Umbilical cord (tissue), 2 donors: ENCODE measurements around the gene PAK1. TPM values are rescaled to one million over a fixed set of nuclear protein-coding genes. Genes with fewer than 3 reads are reported as not detected.
"Not testable (repeated sequence)": the region's sequence is repeated elsewhere in the genome, so short reads cannot be mapped to it uniquely, and the experiment has no call there.

ENCODE experiments used
- DNase-seq: peaks from one replicate; pipeline ENCODE4 v3.0.0-alpha.2; 2015; ENCODE audit warnings: low spot score
- total RNA-seq: library from RNA; depleted of rRNA; stranded (reverse); fragments of >200 nt; gene quantifications from one replicate; pipeline ENCODE4 v1.2.3, GENCODE V29; 2014; ENCODE audit warnings: low replicate concordance; ENCODE audit not compliant: insufficient read depth

Gene PAK1
- 20.2 TPM for total RNA-seq

- peak; percentile 75 for DNase-seq
These were observed at the start of gene PAK1 for GRCh38 chr11:77473801-77474683. Gene PAK1 (minus strand): TSS chr11:77474094. CDS start chr11:77392520, 81,574 bp downstream.

- DNase-seq, result no peak
These were observed 48.3 kb upstream of the PAK1 start for GRCh38 chr11:77522215-77522614.

DNA sequence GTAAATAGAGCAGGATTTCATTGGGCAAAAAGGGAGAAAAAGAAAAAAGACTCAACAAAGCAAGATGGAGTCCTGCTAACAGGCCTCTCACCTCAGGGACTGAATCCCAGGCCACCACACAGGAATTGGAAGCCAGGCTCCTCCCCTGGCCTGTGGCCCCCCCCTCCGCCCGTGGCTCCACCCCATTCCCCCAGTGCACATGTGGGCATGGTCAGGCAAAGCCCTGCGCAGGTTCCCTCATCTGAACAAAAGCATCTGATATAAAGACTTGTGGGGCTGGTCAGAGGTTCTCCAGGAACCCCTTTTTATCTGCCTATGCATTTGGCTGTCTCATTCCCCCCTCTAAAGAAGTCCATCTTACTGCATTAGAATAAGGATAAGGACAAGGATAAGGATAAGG is 46.0 kb upstream of the PAK1 start:
- DNase-seq, result no peak

- DNase-seq, result no peak
These were observed 44.6 kb upstream of the PAK1 start for GRCh38 chr11:77518471-77518870.

- no peak for DNase-seq
These were observed 43.9 kb upstream of the PAK1 start for GRCh38 chr11:77517753-77518152.

GRCh38 chr11:77517226-77517625 is 43.3 kb upstream of the PAK1 start:
- no peak for DNase-seq

- no peak for DNase-seq
These were observed 41.6 kb upstream of the PAK1 start for GRCh38 chr11:77515483-77515882.

DNA sequence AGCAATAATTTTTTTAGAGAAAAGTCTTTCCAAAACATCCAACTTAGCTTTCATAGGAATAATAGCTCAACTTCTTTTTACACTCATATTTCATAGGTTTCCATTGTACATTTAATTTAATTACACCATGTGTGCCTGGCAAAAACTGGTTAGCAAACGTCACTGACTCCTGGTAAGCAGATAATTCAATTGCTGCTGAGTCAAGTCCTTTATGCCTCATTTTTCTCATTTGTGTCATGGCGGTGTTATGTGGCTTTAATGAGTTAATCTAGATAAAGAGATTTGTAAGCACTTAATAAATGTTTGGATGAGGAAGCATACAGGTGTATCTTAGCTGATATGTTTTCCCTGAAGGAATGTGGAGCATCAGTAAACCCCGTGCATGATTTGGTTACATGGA is 41.2 kb upstream of the PAK1 start:
- DNase-seq, result no peak

GRCh38 chr11:77512092-77512491 is 38.2 kb upstream of the PAK1 start:
- no peak for DNase-seq

GRCh38 chr11:77510851-77511250 is 37.0 kb upstream of the PAK1 start:
- DNase-seq, result peak; percentile 14

DNA sequence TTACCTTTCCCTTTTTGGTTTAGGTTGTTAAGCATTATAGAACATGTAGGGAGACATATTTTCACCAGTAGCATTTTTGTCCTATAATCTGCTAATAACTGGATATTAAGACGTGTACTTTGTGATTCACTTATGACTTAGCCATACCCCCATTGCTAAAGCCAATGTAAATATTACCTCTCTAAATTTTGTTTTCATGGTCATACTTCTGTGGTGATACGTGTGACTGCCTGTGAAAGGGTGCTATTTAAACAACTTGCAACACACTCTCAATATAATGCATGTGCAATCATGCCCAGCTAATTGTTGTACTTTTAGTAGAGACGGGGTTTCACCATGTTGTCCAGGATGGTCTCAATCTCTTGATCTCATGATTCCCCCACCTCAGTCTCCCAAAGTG is 36.2 kb upstream of the PAK1 start:
- no peak for DNase-seq

GRCh38 chr11:77508019-77508418 is 34.1 kb upstream of the PAK1 start:
- DNase-seq, result no peak

- peak; percentile 67 for DNase-seq
These were observed 33.0 kb upstream of the PAK1 start for GRCh38 chr11:77506857-77507256.

DNA sequence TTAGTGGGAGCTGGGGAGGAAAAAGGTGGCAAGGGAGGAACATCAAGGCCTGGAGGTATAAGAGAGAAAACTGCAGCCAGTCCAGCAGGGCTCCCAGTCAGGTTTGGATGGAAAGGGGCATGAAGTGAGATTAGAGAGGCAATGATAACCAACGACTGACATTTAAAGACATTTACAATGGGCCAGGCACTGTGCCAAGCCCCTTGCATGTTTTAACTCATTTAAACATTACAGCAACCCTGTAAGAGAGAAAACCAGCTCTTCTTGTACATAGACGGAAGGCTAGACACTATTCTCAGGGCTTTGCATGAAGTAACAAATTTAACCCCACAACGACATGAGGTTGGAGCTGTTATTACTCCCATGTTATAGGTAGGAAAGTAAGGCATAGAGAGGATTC is 32.1 kb upstream of the PAK1 start:
- DNase-seq, result peak; percentile 76

GRCh38 chr11:77503006-77503405 is 29.1 kb upstream of the PAK1 start:
- DNase-seq, result peak; percentile 56

DNA sequence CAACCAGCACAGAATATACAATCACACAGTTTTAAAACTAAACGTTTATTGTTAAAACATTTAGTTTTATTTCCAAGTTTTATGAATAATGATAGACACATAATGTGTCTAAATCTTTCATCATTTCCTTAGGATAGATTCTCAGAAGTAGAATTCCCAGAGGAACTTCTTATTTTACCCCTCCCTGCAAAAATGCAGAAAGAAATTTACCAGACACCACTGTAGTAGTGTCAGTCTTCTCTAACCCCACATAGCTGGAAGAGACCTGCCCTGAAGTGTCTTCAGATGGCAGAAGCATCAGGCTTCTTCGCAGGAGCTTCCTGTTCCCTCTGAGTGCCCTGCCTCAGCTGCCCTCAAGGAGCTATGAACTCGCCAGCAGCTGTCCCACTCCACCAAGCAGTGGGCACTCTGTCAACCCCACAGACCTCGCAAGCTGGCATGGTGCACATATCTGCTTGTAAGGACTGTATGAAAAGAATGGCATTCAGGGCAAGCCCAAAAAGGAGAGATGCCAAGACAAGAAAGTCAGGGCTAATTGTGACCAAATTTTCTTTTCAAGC is 28.5 kb upstream of the PAK1 start:
- DNase-seq, result no peak

DNA sequence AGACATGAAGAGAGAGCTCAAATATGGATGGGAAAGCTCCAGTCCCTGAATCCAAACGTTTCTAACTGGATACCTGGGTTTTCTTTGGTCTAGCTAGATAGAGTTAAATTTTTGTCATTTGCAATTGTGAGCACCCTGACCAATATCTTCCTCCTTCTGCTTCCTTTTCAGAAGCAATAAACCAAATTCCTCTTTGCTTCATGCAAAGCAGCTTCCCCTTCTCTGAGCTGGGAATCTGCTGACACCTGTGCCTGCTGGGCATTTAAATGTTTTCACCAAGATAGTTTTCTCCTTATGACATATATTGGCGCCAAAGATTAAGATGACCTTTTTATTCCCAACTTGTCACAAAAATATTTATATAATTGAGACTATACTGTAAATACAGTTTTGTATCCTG is 27.9 kb upstream of the PAK1 start:
- peak; percentile 18 for DNase-seq

DNA sequence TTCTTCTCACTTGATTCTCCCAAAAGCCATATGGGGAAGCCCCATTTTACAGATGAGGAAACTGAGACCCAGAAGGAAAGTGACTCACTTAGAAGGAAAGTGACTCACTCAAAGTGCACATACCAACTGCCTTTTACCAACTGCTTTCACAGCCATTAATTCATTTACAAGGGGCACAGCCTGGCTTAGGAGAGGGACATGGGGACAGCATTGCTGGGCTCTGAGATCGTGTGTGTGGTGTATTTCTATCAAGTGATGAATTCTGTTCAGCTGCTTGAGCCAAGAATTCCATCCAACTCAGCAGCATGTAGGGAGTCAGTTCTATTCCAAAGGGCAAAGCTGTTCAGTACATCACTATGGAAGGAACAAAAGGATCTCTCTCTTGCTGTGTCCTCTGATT is 23.5 kb upstream of the PAK1 start:
- DNase-seq, result no peak

- no peak for DNase-seq
These were observed 21.6 kb upstream of the PAK1 start for GRCh38 chr11:77495526-77495925.

GRCh38 chr11:77490035-77490434 is 16.1 kb upstream of the PAK1 start:
- DNase-seq, result not testable (repeated sequence)

DNA sequence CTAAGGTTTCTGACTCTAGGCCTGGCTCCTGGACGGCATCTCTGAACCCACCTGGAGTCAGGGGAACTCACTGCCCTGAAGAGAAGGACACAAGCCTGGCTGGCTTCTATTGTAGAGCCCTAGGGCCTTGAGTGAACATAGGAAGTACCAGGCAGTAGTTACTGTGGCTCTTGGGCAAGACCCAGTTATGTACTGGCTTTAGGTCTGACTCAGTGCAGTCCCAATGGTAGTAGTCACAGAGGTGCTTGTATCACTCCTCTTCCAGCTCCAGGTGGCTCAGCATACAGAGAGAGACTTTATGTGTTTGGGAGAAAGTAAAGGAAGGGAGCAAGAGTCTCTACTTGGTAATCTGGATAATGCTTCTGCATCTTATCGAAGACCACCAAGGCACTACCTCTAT is 13.9 kb upstream of the PAK1 start:
- DNase-seq, result no peak

- DNase-seq, result no peak
These were observed 6.0 kb upstream of the PAK1 start for GRCh38 chr11:77479746-77480352.

- no peak for DNase-seq
These were observed 1.3 kb upstream of the PAK1 start for GRCh38 chr11:77475206-77475605.
